Measurements from ENCODE around the gene OGFOD3.
"Not testable (repeated sequence)": the region's sequence is repeated elsewhere in the genome, so short reads cannot be mapped to it uniquely, and the experiment has no call there.

OGFOD3 gene

GRCh38 chr17:82382933-82383255 is 35.5 kb downstream of the OGFOD3 start:
- DNase-seq (ENCODE audit: low spot score): no peak
- TF ChIP-seq, protein P1, sequence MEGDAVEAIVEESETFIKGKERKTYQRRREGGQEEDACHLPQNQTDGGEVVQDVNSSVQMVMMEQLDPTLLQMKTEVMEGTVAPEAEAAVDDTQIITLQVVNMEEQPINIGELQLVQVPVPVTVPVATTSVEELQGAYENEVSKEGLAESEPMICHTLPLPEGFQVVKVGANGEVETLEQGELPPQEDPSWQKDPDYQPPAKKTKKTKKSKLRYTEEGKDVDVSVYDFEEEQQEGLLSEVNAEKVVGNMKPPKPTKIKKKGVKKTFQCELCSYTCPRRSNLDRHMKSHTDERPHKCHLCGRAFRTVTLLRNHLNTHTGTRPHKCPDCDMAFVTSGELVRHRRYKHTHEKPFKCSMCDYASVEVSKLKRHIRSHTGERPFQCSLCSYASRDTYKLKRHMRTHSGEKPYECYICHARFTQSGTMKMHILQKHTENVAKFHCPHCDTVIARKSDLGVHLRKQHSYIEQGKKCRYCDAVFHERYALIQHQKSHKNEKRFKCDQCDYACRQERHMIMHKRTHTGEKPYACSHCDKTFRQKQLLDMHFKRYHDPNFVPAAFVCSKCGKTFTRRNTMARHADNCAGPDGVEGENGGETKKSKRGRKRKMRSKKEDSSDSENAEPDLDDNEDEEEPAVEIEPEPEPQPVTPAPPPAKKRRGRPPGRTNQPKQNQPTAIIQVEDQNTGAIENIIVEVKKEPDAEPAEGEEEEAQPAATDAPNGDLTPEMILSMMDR (IDR thresholded peaks at IDR 0.05; ENCODE audit: extremely low read depth, missing control alignments): no peak

GRCh38 chr17:82382220-82382932 is 36.0 kb downstream of the OGFOD3 start:
- DNase-seq (ENCODE audit: low spot score): not testable (repeated sequence)

GRCh38 chr17:82381703-82382009 is 36.7 kb downstream of the OGFOD3 start:
- DNase-seq (ENCODE audit: low spot score): not testable (repeated sequence)

DNA sequence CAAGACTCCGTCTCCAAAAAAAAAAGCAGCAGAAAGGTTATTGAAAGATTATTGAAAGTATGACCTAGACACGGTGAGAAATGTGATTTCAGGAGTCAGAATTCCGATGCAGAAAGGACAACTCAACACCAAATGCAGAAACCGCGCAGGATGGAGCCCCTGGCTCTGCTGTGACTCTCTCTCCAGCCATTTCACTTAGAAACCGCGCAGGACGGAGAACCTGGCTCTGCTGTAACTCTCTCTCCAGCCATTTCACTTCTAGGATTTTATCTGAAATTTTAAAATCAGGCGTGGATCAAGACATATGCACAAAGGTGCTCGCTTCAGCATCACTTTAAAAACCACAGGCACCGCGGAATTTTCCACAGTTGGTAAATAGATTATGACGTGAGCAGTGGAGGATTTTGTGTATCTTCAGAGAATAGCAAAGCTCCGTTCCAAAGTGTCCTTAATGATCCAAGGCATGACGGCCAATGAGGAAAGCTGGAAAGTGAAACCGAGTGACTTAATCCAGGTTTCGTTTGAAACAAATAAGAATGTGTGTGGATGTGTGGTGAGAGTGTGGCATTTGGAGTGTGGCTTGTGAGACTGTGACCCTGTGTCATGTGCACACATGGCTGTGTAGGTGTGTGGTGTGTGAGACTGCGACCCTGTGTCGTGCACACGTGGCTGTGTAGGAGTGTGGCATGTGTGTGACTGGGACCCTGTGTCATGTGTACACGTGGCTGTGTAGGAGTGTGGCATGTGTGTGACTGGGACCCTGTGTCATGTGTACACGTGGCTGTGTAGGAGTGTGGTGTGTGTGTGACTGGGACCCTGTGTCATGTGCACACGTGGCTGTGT is 37.3 kb downstream of the OGFOD3 start:
- TF ChIP-seq, protein P1 (IDR thresholded peaks at IDR 0.05; ENCODE audit: extremely low read depth, missing control alignments): no peak
- no peak for DNase-seq (ENCODE audit: low spot score)

DNA sequence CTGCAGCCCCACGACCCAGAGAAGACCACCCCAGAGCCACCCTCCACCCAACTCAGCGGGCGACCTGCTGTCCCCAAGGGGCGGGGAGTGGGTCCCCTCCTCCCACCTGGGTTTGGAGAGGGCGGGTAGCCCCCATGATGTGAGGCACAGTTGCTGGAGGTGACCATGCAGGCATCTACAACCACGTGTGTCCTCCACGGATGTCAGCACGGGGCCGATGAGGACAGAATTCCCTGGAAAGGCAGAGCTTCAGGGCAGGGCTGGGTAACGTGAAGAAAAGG is 39.7 kb downstream of the OGFOD3 start:
- TF ChIP-seq, protein P1 (IDR thresholded peaks at IDR 0.05; ENCODE audit: extremely low read depth, missing control alignments): no peak
- DNase-seq (ENCODE audit: low spot score): no peak

GRCh38 chr17:82377924-82378740 is 40.3 kb downstream of the OGFOD3 start:
- TF ChIP-seq, protein P1 (IDR thresholded peaks at IDR 0.05; ENCODE audit: extremely low read depth, missing control alignments): no peak
- DNase-seq (ENCODE audit: low spot score): no peak

GRCh38 chr17:82377294-82377693 is 41.1 kb downstream of the OGFOD3 start:
- DNase-seq (ENCODE audit: low spot score): not testable (repeated sequence)

- DNase-seq (ENCODE audit: low spot score): no peak
- TF ChIP-seq, protein P1 (IDR thresholded peaks at IDR 0.05; ENCODE audit: extremely low read depth, missing control alignments): no peak
These were observed 42.2 kb downstream of the OGFOD3 start for GRCh38 chr17:82376042-82376730.

All from GM20000 (cell line).